Panc1 (cell line): ENCODE measurements around the gene FBXL2. TPM values are rescaled to one million over a fixed set of nuclear protein-coding genes. Genes with fewer than 3 reads are reported as not detected.

ENCODE experiments used
- ATAC-seq: fragments of 200-7000 bp; cut with Tn5 transposase; 2 replicates; pipeline ENCODE4 v1.9.1; 2020; ENCODE audit warnings: mild to moderate bottlenecking, moderate library complexity
- BruUV-seq: library from RNA; stranded (reverse); fragments of 400-500 nt; replicated peaks from 2 replicates; lab custom pipeline; 2021; lab: Mats Ljungman, UMichigan
- CTCF ChIA-PET: fragments of 300-600 bp; sonication (Branson Sonifier 250); formaldehyde crosslinking; loops from one replicate; lab custom pipeline; 2022; ENCODE audit warnings: antibody characterized with exemption; lab: Charles Lee
- POLR2A ChIA-PET: fragments of 300-600 bp; sonication (Branson Sonifier 250); formaldehyde crosslinking; loops from one replicate; lab custom pipeline; 2022; ENCODE audit warnings: antibody characterized with exemption; lab: Charles Lee
- DNase-seq: peaks from one replicate; pipeline ENCODE4 v3.0.0-alpha.2; 2010; ENCODE audit warnings: low read depth, low spot score
- H3K27ac ChIP-seq: 2 replicates; pipeline ENCODE4 v1.5.1; 2011; ENCODE audit warnings: mild to moderate bottlenecking, low read length, inconsistent platforms
- H3K27me3 ChIP-seq: fragments of 200-500 bp; sonication (Bioruptor generic); 2 replicates; pipeline ENCODE4 v1.6.0; 2014; ENCODE audit warnings: low read length, inconsistent platforms; ENCODE audit not compliant: control insufficient read depth, insufficient read depth
- H3K36me3 ChIP-seq: fragments of 200-500 bp; sonication (Bioruptor generic); 2 replicates; pipeline ENCODE4 v1.5.1; 2014; ENCODE audit warnings: inconsistent platforms, mild to moderate bottlenecking, low read length, moderate library complexity; ENCODE audit not compliant: control insufficient read depth, insufficient read depth
- H3K4me1 ChIP-seq: 2 replicates; pipeline ENCODE4 v1.5.1; 2011; ENCODE audit warnings: inconsistent platforms, mild to moderate bottlenecking, low read length, moderate library complexity; ENCODE audit not compliant: control insufficient read depth, insufficient read depth
- H3K4me3 ChIP-seq, 2 experiments: 2 replicates each; pipeline ENCODE4 v1.5.1; 2011 to 2012; ENCODE audit warnings: low read depth in 2 of 2, low read length in 2 of 2, mild to moderate bottlenecking in 2 of 2, inconsistent platforms in 1 of 2, moderate library complexity in 1 of 2
- H3K9me3 ChIP-seq: fragments of 200-500 bp; sonication (Bioruptor generic); 2 replicates; pipeline ENCODE4 v1.5.1; 2014; ENCODE audit warnings: low read depth, mild to moderate bottlenecking, inconsistent platforms, low read length, moderate library complexity; ENCODE audit not compliant: control insufficient read depth, insufficient read depth
- CTCF ChIP-seq: fragments of 450-650 bp; IDR thresholded peaks from 2 replicates; pipeline ENCODE4 v1.5.1; 2017; ENCODE audit warnings: mild to moderate bottlenecking
- POLR2AphosphoS5 ChIP-seq: IDR thresholded peaks from 2 replicates; pipeline ENCODE4 v1.6.1; 2012; ENCODE audit warnings: mild to moderate bottlenecking, low read depth, low read length, moderate library complexity
- REST ChIP-seq, 2 experiments: IDR thresholded peaks; 2 replicates each; pipeline ENCODE4 v1.6.1; 2011 to 2012; ENCODE audit warnings: low read depth in 2 of 2, control low read depth in 1 of 2, low read length in 1 of 2, mild to moderate bottlenecking in 1 of 2, moderate library complexity in 1 of 2; ENCODE audit not compliant: insufficient read depth in 1 of 2
- SIN3A ChIP-seq: IDR thresholded peaks from 2 replicates; pipeline ENCODE4 v1.6.1; 2012; ENCODE audit warnings: low read depth, mild to moderate bottlenecking, low read length, moderate library complexity, borderline replicate concordance; ENCODE audit not compliant: insufficient read depth
- TCF7L2 ChIP-seq: IDR thresholded peaks from 2 replicates; pipeline ENCODE4 v1.6.1; 2011; ENCODE audit warnings: mild to moderate bottlenecking, low read depth, low read length, inconsistent platforms
- in situ Hi-C: cut with HindIII; loops from 2 replicates; pipeline ENCODE4 v1.10.0; 2016; ENCODE audit warnings: low sequenced_read_pairs, low pct_unique_long_range_greater_than_20kb
- intact Hi-C: fragments of 100-400 bp; cut with micrococcal nuclease; formaldehyde crosslinking; loops from one replicate; pipeline ENCODE4 v1.10.0; 2022; ENCODE audit not compliant: unreplicated experiment
- total RNA-seq: library from RNA; stranded (reverse); gene quantifications from one replicate; pipeline ENCODE4 v1.2.1, GENCODE V29; 2021; ENCODE audit not compliant: unreplicated experiment

The FBXL2 gene
- total RNA-seq, 1 experiment from 2014 or later: 12.3 TPM

GRCh38 chr3:33394403-33395054, 117.3 kb downstream of the FBXL2 start:
- intact Hi-C loops: no loop called here
- Histone ChIP-seq H3K27ac (no peak overlapping the region), H3K4me3 (no peak overlapping the region), H3K27me3 (no peaks in the 10 kb centered on the region), H3K4me1 (peaks cover 14% of the 10 kb centered on the region), H3K9me3 (no peaks in the 10 kb centered on the region), H3K36me3 (peaks cover 22% of the 10 kb centered on the region)
- no TSS peak for BruUV-seq
- no peak for ATAC-seq
- CTCF ChIA-PET: interaction anchor here (0.6 kb wide), 1 partner anchor 444 kb away, joined by 4 read pairs; no protein-coding TSS in a partner anchor
- in situ Hi-C loops: no loop called here
- no peak for TF ChIP-seq SIN3A
- no peak for TF ChIP-seq CTCF
- no peak for TF ChIP-seq REST (IDR thresholded peaks at IDR 0.05; ENCODE audit: insufficient read depth in 1 of 2, low read depth in 2 of 2, low read length in 1 of 2)
- no peak for TF ChIP-seq TCF7L2
- no peak for TF ChIP-seq POLR2AphosphoS5
- POLR2A ChIA-PET: interaction anchor here (0.7 kb wide), 1 partner anchor 112 kb away, joined by 8 read pairs; no protein-coding TSS in a partner anchor
- no peak for DNase-seq

- no peaks in the 10 kb centered on the region for H3K9me3 ChIP-seq
- intact Hi-C loops (no loop called here), in situ Hi-C loops (no loop called here)
- ChIA-PET POLR2A (interaction anchor here (0.6 kb wide), 2 partner anchors 14 to 24 kb away, joined by 10 to 13 read pairs; no protein-coding TSS in a partner anchor), CTCF (interaction anchor here (0.6 kb wide), 1 partner anchor 770 kb away, joined by 3 read pairs; no protein-coding TSS in a partner anchor)
- H3K4me1 ChIP-seq: peaks cover 14% of the 10 kb centered on the region
- no TSS peak for BruUV-seq
- no peak overlapping the region for H3K27ac ChIP-seq
- no peak for DNase-seq
- TF ChIP-seq CTCF (no peak), POLR2AphosphoS5 (no peak), SIN3A (no peak), REST (IDR thresholded peaks at IDR 0.05; ENCODE audit: insufficient read depth in 1 of 2, low read depth in 2 of 2, low read length in 1 of 2) (no peak), TCF7L2 (no peak)
- H3K36me3 ChIP-seq: peaks cover 26% of the 10 kb centered on the region
- H3K27me3 ChIP-seq: no peaks in the 10 kb centered on the region
- ATAC-seq: no peak
- no peak overlapping the region for H3K4me3 ChIP-seq
Measured at GRCh38 chr3:33395900-33396299, 118.7 kb downstream of the FBXL2 start.
